Muscle of leg (tissue), 11 donors: ENCODE measurements around the gene SLC25A51. TPM values are rescaled to one million over a fixed set of nuclear protein-coding genes. Genes with fewer than 3 reads are reported as not detected.

Experiments
- DNase-seq: peaks from one replicate; pipeline ENCODE4 v3.0.0; 2013
- H3K27ac ChIP-seq: one replicate; pipeline ENCODE4 v1.5.1; 2013; ENCODE audit warnings: mild to moderate bottlenecking, low read length, control low read depth
- H3K27me3 ChIP-seq: one replicate; pipeline ENCODE4 v1.6.1; 2013; ENCODE audit warnings: low read length; ENCODE audit not compliant: control insufficient read depth, insufficient read depth
- H3K36me3 ChIP-seq: one replicate; pipeline ENCODE4 v1.6.1; 2013; ENCODE audit warnings: low read length; ENCODE audit not compliant: control insufficient read depth, insufficient read depth
- H3K4me1 ChIP-seq: one replicate; pipeline ENCODE4 v1.6.1; 2013; ENCODE audit warnings: low read length; ENCODE audit not compliant: control insufficient read depth, insufficient read depth
- H3K4me3 ChIP-seq: one replicate; pipeline ENCODE4 v1.5.1; 2013; ENCODE audit warnings: low read length, control low read depth
- H3K9me3 ChIP-seq: replicated peaks from 2 replicates; pipeline ENCODE4 v1.6.1; 2013; ENCODE audit warnings: low read depth, low read length; ENCODE audit not compliant: control insufficient read depth
- WGBS: methylation state at CpG from one replicate; pipeline ENCODE4 v1.1.5; 2013; ENCODE audit warnings: missing lambda C conversion rate; ENCODE audit not compliant: insufficient coverage; 5-methylcytosine and 5-hydroxymethylcytosine counted together
- polyA plus RNA-seq, 8 donors: library from polyadenylated mRNA; unstranded; fragments of 120-200 nt; gene quantifications; one replicate each; pipeline versions ENCODE4 v1.2.1 to v1.2.3, GENCODE V29; 2013; ENCODE audit warnings: inconsistent platforms in 1 of 8, low replicate concordance in 1 of 8; ENCODE audit not compliant: insufficient read length in 8 of 8, insufficient read depth in 1 of 8
- total RNA-seq: library from RNA; stranded (reverse); fragments of 120-200 nt; gene quantifications from one replicate; pipeline ENCODE4 v1.2.4, GENCODE V29; 2013

SLC25A51 gene
- total and polyA plus RNA-seq, 9 donors: 9.6 to 19.7 (median 13.2) TPM

DNA sequence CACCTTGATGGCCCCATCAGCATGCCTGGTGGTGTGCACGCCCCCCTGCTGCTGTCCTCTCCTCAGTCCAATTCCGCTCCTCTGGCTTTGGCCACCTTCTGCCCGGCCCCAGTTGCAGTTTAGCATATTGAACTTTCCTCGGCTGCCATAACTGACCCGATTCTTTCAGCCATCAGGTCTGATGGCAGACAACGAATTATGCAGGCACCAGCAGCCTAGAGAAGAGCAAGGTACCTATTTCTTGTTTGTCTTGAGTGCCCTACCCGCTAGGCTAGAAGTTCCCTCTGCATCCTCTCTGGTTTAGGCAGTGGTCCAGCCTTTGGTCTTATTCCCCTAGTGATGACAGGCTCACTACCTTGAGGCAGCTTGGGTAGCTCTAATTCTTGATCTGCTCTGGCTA lies 43.0 kb upstream of the SLC25A51 start:
- H3K4me3 ChIP-seq: no peak overlapping the region
- H3K27me3 ChIP-seq: no peaks in the 10 kb centered on the region
- no peak overlapping the region for H3K27ac ChIP-seq
- DNase-seq: no peak
- peaks cover 23% of the 10 kb centered on the region for H3K4me1 ChIP-seq
- peaks cover 43% of the 10 kb centered on the region for H3K36me3 ChIP-seq
- H3K9me3 ChIP-seq: no peaks in the 10 kb centered on the region
- WGBS: 94% methylated on average over 6 of the region's 7 CpGs

DNA sequence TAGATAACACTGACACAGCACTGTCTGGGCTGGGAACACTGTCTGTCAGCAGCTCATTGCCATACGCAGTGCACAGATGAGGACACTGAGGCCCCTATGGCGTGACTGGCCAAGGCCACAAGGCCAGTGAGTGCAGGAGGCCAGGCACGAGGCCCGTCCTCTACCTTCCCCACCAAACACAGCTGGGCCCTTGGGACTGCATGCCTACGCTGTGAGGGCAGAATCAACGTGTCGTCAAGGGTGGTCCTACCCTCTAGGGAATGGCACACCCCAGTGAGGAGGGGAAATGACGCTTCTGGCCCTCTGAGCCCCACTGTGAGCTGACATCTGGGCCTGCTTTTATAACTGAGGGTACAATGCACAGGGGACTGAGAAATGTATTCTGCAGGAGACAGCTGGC lies 42.1 kb upstream of the SLC25A51 start:
- Histone ChIP-seq H3K36me3 (peaks cover 37% of the 10 kb centered on the region), H3K4me3 (no peak overlapping the region), H3K27me3 (no peaks in the 10 kb centered on the region), H3K27ac (no peak overlapping the region), H3K9me3 (no peaks in the 10 kb centered on the region), H3K4me1 (peaks cover 20% of the 10 kb centered on the region)
- no peak for DNase-seq
- WGBS: 89% methylated on average over 5 of the region's 8 CpGs

- no peaks in the 10 kb centered on the region for H3K9me3 ChIP-seq
- no peak overlapping the region for H3K27ac ChIP-seq
- no peak for DNase-seq
- H3K4me1 ChIP-seq: peaks cover 16% of the 10 kb centered on the region
- WGBS: 88% methylated on average over 7 of the region's 9 CpGs
- no peaks in the 10 kb centered on the region for H3K27me3 ChIP-seq
- H3K4me3 ChIP-seq: no peak overlapping the region
- H3K36me3 ChIP-seq: peaks cover 32% of the 10 kb centered on the region
These were observed 40.9 kb upstream of the SLC25A51 start for GRCh38 chr9:37944671-37945481.

- H3K4me3 ChIP-seq: no peak overlapping the region
- no peaks in the 10 kb centered on the region for H3K27me3 ChIP-seq
- H3K9me3 ChIP-seq: no peaks in the 10 kb centered on the region
- H3K4me1 ChIP-seq: peaks cover 19% of the 10 kb centered on the region
- no peak overlapping the region for H3K27ac ChIP-seq
- WGBS: 69% methylated on average over 4 of the region's 7 CpGs
- DNase-seq: no peak
- peaks cover 35% of the 10 kb centered on the region for H3K36me3 ChIP-seq
These were observed 40.3 kb upstream of the SLC25A51 start for GRCh38 chr9:37944266-37944650.

DNA sequence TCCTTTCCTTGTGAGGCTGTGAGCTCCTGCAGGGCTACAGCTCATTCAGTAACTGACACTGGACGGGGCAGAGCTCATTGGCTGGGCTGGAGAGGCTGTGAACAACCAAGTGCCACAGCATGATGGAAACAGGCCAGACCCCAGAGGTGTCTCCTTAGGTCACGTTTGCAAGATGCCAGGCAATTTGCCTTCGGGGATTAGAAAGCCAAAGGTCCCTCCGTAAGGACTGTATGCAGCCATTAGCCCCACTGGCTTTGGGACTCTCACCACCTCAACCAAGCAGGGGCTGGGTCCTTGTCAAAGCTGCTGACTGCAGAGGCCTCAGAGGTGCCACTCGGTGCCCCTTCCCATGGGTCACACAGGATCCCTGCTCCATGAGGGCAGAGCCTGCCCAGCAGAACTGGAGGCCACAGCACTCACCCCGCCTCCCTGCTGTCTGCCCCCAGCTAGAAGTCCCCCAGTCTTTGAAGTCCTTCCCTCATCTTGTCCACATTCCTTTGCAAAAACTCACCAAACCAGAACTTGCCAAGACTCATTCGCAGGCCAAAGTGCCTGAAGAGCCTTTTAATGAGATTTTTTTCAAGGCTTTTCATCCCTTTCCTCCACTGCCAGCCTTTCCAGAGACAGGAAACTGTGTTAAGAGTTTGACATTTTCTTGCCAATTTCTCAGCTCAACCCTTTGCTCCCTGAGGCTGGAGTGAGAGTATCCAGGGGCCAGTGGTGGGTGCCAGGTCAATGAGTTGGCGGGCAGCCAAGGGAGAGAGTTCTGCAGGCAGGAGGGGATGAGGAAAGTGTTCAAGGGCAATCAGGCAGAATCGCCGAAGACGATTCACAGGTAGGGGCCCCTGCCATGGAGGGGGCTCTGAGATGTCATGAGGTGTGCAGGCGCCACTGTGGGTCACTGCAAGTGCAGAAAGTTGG lies 39.7 kb upstream of the SLC25A51 start:
- Histone ChIP-seq H3K9me3 (no peaks in the 10 kb centered on the region), H3K27ac (no peak overlapping the region), H3K4me1 (peaks cover 24% of the 10 kb centered on the region), H3K36me3 (peaks cover 35% of the 10 kb centered on the region), H3K27me3 (no peaks in the 10 kb centered on the region), H3K4me3 (no peak overlapping the region)
- DNase-seq: peak; percentile 88
- 44% methylated on average over 10 of the region's 12 CpGs for WGBS

DNA sequence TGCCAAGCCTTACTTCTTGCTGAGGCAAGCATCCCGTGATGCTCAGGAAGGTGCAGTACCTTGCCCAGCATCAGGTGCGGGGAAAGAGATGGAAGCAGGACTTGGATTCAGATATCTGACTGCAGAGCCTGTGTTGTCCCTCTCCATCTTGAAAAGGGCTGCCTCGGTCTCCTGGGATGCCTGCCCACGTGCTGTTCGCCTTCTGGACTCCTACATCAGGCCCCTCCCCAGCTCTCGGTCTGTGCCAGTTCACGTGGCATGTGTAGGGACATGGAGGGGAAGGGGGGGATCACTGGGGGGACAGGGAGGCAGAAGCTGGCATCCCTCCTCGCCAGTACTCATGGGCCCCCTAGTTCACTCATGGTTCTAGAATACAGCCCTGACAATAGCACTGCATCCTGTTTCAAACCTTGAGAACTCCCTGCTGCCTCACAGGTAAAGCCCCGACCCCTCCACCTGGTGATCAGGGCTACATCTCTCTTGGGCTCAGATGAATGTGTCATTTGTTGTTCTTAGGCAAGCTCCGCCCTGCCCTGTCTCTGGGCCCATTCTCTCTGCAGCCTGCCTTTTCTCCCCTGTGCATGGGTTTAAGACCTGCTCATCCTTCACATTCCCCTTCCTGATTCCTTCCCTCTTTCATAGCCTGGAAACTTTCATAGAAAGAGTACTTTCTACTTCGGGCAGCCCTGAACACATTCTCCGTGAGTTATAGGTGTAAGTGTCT lies 38.9 kb upstream of the SLC25A51 start:
- Histone ChIP-seq H3K4me3 (no peak overlapping the region), H3K27me3 (no peaks in the 10 kb centered on the region), H3K9me3 (no peaks in the 10 kb centered on the region), H3K27ac (no peak overlapping the region), H3K4me1 (peaks cover 33% of the 10 kb centered on the region), H3K36me3 (peaks cover 31% of the 10 kb centered on the region)
- WGBS: 91% methylated on average over 6 of the region's 12 CpGs
- no peak for DNase-seq

GRCh38 chr9:37941253-37941652 lies 37.3 kb upstream of the SLC25A51 start:
- no peak overlapping the region for H3K27ac ChIP-seq
- H3K4me3 ChIP-seq: no peak overlapping the region
- DNase-seq: no peak
- H3K27me3 ChIP-seq: no peaks in the 10 kb centered on the region
- peaks cover 17% of the 10 kb centered on the region for H3K36me3 ChIP-seq
- H3K9me3 ChIP-seq: no peaks in the 10 kb centered on the region
- H3K4me1 ChIP-seq: peaks cover 40% of the 10 kb centered on the region
- WGBS: 85% methylated on average over 2 of the region's 2 CpGs

DNA sequence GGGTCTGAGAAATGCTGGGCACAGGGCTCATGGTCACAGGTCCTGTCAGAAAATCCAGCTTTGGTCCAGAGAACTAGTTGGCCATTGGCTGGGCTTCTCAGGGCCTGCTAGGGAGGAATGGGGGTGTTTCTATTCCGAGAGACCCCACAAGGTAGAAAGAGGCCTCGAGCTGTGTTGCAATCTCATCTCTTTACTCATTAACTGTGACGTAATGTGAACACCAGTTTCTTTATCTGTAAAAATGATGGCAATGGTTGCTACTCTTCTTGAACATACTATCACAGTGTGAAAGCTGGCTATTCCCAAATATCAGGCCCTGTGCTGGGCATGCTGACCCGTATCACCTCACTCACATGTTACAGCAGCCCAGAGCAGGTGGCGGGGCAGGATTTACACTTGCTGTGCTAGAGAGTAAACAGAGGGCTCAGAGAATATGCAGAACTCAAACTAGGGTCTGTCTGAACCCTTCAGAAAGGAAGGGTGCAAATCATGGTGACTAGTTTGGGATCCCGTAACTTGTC lies 35.7 kb upstream of the SLC25A51 start:
- DNase-seq: no peak
- H3K4me1 ChIP-seq: peaks cover 35% of the 10 kb centered on the region
- 72% methylated on average over 2 of the region's 6 CpGs for WGBS

DNA sequence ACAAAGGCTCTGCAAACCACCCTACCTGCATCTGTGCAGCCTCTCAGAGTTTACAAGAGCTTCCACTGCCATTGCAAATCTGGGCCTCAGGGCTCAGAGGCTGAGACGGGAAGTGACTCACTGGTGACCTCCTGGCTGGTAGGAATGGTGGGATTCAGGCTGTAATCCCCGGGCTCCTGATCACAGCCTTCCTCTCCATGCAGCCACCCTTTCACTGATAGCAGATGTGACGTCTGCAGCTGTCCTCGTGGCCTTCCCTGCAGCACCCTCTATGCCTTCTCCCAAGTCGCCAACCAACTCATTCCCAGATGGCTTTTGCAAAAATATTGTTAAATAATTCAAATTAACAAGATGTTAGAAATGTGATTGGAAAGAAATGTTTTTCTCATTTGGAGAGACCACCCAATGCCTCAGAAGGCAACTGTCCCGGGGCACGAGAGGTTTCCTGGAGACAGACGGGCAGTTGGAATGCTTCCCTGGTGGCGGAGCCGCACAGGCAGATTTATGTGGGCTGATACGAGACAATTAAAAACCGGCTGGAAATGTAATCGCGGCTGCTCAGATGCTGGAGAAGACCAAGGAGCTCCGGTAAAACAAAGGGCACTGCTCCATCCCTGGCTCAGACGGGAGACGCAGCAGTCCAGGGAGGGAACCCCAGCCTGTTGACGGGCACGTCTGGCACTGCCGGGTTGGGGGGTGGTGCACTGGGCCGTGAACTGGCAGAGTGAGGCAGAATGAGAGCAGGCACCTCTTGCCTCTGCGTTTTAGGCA lies 34.4 kb upstream of the SLC25A51 start:
- no peak overlapping the region for H3K4me3 ChIP-seq

More for the DNA sequence above, 35.7 kb upstream of the SLC25A51 start:
- H3K4me3 ChIP-seq: no peak overlapping the region
- H3K36me3 ChIP-seq: peaks cover 8% of the 10 kb centered on the region
- H3K27ac ChIP-seq: no peak overlapping the region
- H3K27me3 ChIP-seq: no peaks in the 10 kb centered on the region
- H3K9me3 ChIP-seq: no peaks in the 10 kb centered on the region

More for the DNA sequence above, 34.4 kb upstream of the SLC25A51 start:
- H3K27ac ChIP-seq: peak overlapping the region; percentile 43
- no peaks in the 10 kb centered on the region for H3K27me3 ChIP-seq
- peaks cover 8% of the 10 kb centered on the region for H3K36me3 ChIP-seq
- WGBS: 34% methylated on average over 16 of the region's 22 CpGs
- peak; percentile 57 for DNase-seq
- H3K9me3 ChIP-seq: no peaks in the 10 kb centered on the region
- H3K4me1 ChIP-seq: peaks cover 26% of the 10 kb centered on the region
